CD14-positive monocyte (primary cell): ENCODE results near the gene ZYX. TPM values are rescaled to one million over a fixed set of nuclear protein-coding genes. Genes with fewer than 3 reads are reported as not detected.

Experiments
- DNase-seq, 3 donors: peaks; one replicate each; pipeline ENCODE4 v3.0.0-alpha.2; 2011 to 2022
- H2AFZ ChIP-seq: 2 replicates; pipeline ENCODE4 v1.6.0; 2012; ENCODE audit warnings: mild to moderate bottlenecking, low read depth, low read length, inconsistent platforms; ENCODE audit not compliant: insufficient read depth, poor library complexity, severe bottlenecking
- H3K27ac ChIP-seq, 2 donors: 1 replicate in 1 of 2; 2 replicates in 1 of 2; pipeline ENCODE4 v1.5.1; 2012 to 2013; ENCODE audit warnings: low read length in 2 of 2, control low read depth in 1 of 2, inconsistent platforms in 1 of 2, low read depth in 1 of 2, mild to moderate bottlenecking in 1 of 2
- H3K27me3 ChIP-seq, 2 donors: one replicate each; pipeline versions ENCODE4 v1.6.0 to v1.6.1; 2011 to 2013; ENCODE audit warnings: low read length in 2 of 2; ENCODE audit not compliant: control insufficient read depth in 2 of 2, insufficient read depth in 2 of 2
- H3K36me3 ChIP-seq, 2 donors: replicated peaks in 1 of 2; 1 replicate in 1 of 2; 2 replicates in 1 of 2; pipeline versions ENCODE4 v1.5.1 to v1.6.1; 2012 to 2013; ENCODE audit warnings: low read length in 2 of 2, control low read depth in 1 of 2, inconsistent platforms in 1 of 2, mild to moderate bottlenecking in 1 of 2; ENCODE audit not compliant: insufficient read depth in 2 of 2, control insufficient read depth in 1 of 2
- H3K4me1 ChIP-seq, 2 donors: 1 replicate in 1 of 2; 2 replicates in 1 of 2; pipeline versions ENCODE4 v1.5.1 to v1.6.1; 2012 to 2013; ENCODE audit warnings: low read length in 2 of 2, control low read depth in 1 of 2, inconsistent platforms in 1 of 2, mild to moderate bottlenecking in 1 of 2, moderate library complexity in 1 of 2; ENCODE audit not compliant: insufficient read depth in 2 of 2, control insufficient read depth in 1 of 2
- H3K4me2 ChIP-seq: replicated peaks from 2 replicates; pipeline ENCODE3; 2012; ENCODE audit warnings: low read length, moderate library complexity, mild to moderate bottlenecking; ENCODE audit not compliant: poor library complexity, severe bottlenecking; ENCODE audit errors: extremely low read depth
- H3K4me3 ChIP-seq, 3 experiments: fragments of 200-600 bp in 1 of 3; sonication (generic) in 1 of 3; replicated peaks in 1 of 3; 1 replicate in 2 of 3; 2 replicates in 1 of 3; pipeline ENCODE4 v1.5.1; 2011 to 2013; ENCODE audit warnings: low read length in 3 of 3, mild to moderate bottlenecking in 3 of 3, control low read depth in 2 of 3, low read depth in 2 of 3, inconsistent platforms in 1 of 3, moderate library complexity in 1 of 3
- H3K79me2 ChIP-seq: 2 replicates; pipeline ENCODE4 v1.6.0; 2012; ENCODE audit warnings: mild to moderate bottlenecking, control low read depth, inconsistent platforms, low read length, moderate library complexity; ENCODE audit not compliant: insufficient read depth
- H3K9ac ChIP-seq: 2 replicates; pipeline ENCODE4 v1.6.0; 2017; ENCODE audit warnings: low read length, mild to moderate bottlenecking; ENCODE audit not compliant: insufficient read depth, poor library complexity, severe bottlenecking
- H3K9me3 ChIP-seq, 2 donors: replicated peaks in 1 of 2; 1 replicate in 1 of 2; 2 replicates in 1 of 2; pipeline versions ENCODE4 v1.5.1 to v1.6.1; 2012 to 2013; ENCODE audit warnings: low read length in 2 of 2, control low read depth in 1 of 2; ENCODE audit not compliant: control insufficient read depth in 1 of 2, insufficient read depth in 1 of 2
- H4K20me1 ChIP-seq: 2 replicates; pipeline ENCODE4 v1.6.0; 2012; ENCODE audit warnings: mild to moderate bottlenecking, low read length, control low read depth, moderate library complexity; ENCODE audit not compliant: insufficient read depth
- H3K27ac Mint-ChIP-seq, 7 donors: one replicate each; pipeline ENCODE4 v1.8.0; 2020; ENCODE audit warnings: mild to moderate bottlenecking in 7 of 7, mixed read lengths in 7 of 7, moderate library complexity in 6 of 7, inconsistent platforms in 2 of 7
- H3K27me3 Mint-ChIP-seq, 3 donors: one replicate each; pipeline ENCODE4 v1.8.0; 2021 to 2022; ENCODE audit warnings: low read depth in 3 of 3, mild to moderate bottlenecking in 3 of 3, mixed read lengths in 3 of 3, moderate library complexity in 3 of 3, inconsistent platforms in 1 of 3
- H3K36me3 Mint-ChIP-seq, 2 donors: one replicate each; pipeline ENCODE4 v1.8.0; 2020; ENCODE audit warnings: mixed read lengths in 2 of 2, inconsistent platforms in 1 of 2, mild to moderate bottlenecking in 1 of 2
- H3K4me1 Mint-ChIP-seq: one replicate; pipeline ENCODE4 v1.8.0; 2020; ENCODE audit warnings: mild to moderate bottlenecking, mixed read lengths
- H3K4me3 Mint-ChIP-seq, 2 donors: one replicate each; pipeline ENCODE4 v1.8.0; 2020; ENCODE audit warnings: mild to moderate bottlenecking in 2 of 2, mixed read lengths in 2 of 2, moderate library complexity in 1 of 2
- H3K9me3 Mint-ChIP-seq, 7 donors: one replicate each; pipeline ENCODE4 v1.8.0; 2020 to 2022; ENCODE audit warnings: mixed read lengths in 7 of 7, mild to moderate bottlenecking in 6 of 7, moderate library complexity in 6 of 7, inconsistent platforms in 2 of 7
- WGBS: methylation state at CpG from one replicate; pipeline ENCODE4 v1.1.5; 2013; ENCODE audit warnings: missing lambda C conversion rate; ENCODE audit not compliant: insufficient coverage; 5-methylcytosine and 5-hydroxymethylcytosine counted together
- intact Hi-C, 2 donors: fragments of 100-400 bp; cut with micrococcal nuclease; formaldehyde crosslinking; loops; one replicate each; pipeline versions ENCODE4 v1.15.0 to v1.15.1; 2023
- polyA plus RNA-seq, 3 donors: library from polyadenylated mRNA; depleted of rRNA in 1 of 3; unstranded in 2 of 3; stranded (reverse) in 1 of 3; fragments of 300-500 nt in 2 of 3; fragments of >200 nt in 1 of 3; fragmentation: Illumina TruSeq in 2 of 3; gene quantifications; 1 replicate in 2 of 3; 2 replicates in 1 of 3; pipeline ENCODE4 v1.2.3, GENCODE V29; 2012 to 2021
- TF ChIP-seq, protein P1 (sequence below): fragments of 200-600 bp; IDR thresholded peaks from one replicate; pipeline ENCODE4 v1.8.0; 2022; ENCODE audit warnings: antibody characterized with exemption, mild to moderate bottlenecking

ZYX gene
- polyA plus RNA-seq, 3 donors: 198 to 417 (median 331) TPM

DNA sequence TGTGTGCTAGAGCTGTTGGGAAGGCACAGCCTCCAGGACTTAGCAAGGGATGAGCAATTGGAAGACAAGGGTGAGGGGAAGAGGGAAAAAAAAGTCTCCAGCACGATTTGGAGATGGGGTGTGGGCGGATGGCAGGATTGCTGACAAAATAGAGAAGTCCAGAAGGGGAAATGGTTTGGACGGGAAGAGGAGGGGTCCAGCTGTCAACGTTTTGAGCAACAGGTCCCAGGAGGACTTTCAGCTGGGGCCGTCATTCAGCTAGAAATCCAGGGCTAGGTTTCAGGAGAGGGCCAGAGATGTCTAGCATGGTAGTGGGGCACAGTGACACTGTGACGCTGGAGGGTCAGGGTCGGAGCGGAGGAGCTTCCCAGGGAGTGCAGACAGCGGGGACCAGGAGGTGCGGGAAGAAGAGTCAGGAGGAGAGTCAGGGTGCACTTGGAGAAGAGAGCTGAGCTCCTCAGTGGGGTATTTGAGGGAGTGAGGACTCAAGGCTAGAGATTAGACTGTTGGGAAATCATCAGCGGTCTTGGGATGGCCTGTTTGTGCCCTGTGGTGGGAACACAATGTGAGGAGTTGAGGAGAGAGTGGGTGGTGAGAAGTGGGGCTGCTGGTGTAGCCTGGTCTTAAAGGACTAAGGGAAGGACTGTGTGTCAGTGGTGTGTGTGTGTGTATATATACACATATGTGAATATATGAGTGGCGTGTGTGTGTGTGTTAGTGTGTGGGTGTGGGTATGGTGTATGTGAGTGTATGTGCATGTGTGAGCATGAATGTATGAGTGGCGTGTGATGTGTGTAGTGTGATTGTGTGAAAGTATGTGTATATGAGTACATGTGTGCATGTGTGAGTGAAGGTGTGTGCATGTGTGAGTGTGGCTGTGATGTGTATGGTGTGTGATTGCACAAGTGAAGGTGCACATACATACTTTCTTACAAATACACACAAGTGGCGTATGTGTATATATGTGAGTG, 3.8 kb downstream of the ZYX start:
- DNase-seq: peak; percentile 54 to 76 (median 73)
- Mint-ChIP-seq H3K9me3 (no peaks in the 10 kb centered on the region), H3K4me1 (peaks cover 19% of the 10 kb centered on the region), H3K27me3 (no peaks in the 10 kb centered on the region), H3K36me3 (peaks cover 0 to 32% of the 10 kb centered on the region in 2 donors), H3K4me3 (no peak overlapping the region), H3K27ac (no peak overlapping the region)
- intact Hi-C loops: loop anchor here (5.0 kb wide), 3 partner anchors 32 to 143 kb away; no protein-coding TSS in a partner anchor
- peak overlapping the region; percentile 80 to 99 for H3K27ac ChIP-seq
- 17% methylated on average over 13 of the region's 14 CpGs for WGBS
- H3K36me3 ChIP-seq: peaks cover 44 to 54% of the 10 kb centered on the region in 2 donors
- peak overlapping the region; percentile 97 for H3K4me2 ChIP-seq
- H3K9me3 ChIP-seq: no peaks in the 10 kb centered on the region
- H3K27me3 ChIP-seq: no peaks in the 10 kb centered on the region
- peaks cover 60 to 79% of the 10 kb centered on the region in 2 donors for H3K4me1 ChIP-seq
- TF ChIP-seq, protein P1, sequence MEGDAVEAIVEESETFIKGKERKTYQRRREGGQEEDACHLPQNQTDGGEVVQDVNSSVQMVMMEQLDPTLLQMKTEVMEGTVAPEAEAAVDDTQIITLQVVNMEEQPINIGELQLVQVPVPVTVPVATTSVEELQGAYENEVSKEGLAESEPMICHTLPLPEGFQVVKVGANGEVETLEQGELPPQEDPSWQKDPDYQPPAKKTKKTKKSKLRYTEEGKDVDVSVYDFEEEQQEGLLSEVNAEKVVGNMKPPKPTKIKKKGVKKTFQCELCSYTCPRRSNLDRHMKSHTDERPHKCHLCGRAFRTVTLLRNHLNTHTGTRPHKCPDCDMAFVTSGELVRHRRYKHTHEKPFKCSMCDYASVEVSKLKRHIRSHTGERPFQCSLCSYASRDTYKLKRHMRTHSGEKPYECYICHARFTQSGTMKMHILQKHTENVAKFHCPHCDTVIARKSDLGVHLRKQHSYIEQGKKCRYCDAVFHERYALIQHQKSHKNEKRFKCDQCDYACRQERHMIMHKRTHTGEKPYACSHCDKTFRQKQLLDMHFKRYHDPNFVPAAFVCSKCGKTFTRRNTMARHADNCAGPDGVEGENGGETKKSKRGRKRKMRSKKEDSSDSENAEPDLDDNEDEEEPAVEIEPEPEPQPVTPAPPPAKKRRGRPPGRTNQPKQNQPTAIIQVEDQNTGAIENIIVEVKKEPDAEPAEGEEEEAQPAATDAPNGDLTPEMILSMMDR: no peak
- H3K9ac ChIP-seq: peak overlapping the region; percentile 100
- no peak overlapping the region for H2AFZ ChIP-seq
- peaks cover 87% of the 10 kb centered on the region for H4K20me1 ChIP-seq
- H3K79me2 ChIP-seq: peaks cover 100% of the 10 kb centered on the region
- H3K4me3 ChIP-seq: peak overlapping the region; percentile 81 to 99 (median 98)

DNA sequence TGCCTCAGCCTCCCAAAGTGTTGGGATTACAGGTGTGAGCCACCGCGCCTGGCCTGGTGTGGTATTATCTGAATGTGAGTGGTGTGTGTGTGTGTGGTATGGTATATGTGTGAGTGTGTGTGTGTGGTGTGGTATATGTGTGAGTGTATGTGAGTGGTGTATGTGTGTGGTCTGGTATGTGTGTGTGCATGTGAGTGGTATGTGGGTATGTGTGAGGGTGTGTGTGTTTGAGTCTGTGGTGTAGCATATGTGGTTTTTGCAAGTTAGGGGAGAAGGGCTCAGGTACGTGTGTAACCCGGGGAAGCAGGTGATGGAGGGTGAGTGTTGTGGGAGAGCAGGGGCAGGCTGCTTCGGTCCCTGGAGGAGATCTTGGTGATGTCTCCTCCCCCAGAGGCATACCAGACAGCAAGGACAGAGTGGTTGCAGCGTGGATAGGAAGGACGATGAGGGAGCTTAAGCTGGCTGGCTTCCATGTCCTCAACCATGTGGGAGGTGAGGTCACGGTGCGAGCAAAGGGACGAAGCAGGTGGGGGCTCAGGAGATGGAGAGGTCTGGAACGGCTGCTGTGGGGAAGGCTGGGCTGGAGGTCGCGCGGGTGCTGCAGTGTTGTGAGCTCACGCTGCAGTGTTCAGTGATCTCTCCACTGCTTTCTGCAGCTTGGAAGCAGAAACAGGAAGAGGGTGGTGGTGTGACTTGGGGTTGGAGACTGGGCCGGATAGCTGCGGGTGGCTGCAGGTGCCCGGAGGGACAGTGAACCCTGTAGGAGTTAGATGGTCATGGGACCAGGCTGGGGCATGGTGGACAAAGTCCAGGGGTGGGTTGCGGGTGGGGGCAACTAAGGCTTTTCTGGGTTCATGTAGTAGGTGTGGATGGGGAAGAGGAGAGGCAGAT, 5.0 kb downstream of the ZYX start:
- H3K9ac ChIP-seq: peak overlapping the region; percentile 20
- Mint-ChIP-seq H3K27ac (no peak overlapping the region), H3K36me3 (peaks cover 0 to 43% of the 10 kb centered on the region in 2 donors), H3K4me1 (peaks cover 28% of the 10 kb centered on the region), H3K4me3 (no peak overlapping the region), H3K9me3 (no peaks in the 10 kb centered on the region), H3K27me3 (no peaks in the 10 kb centered on the region)
- H2AFZ ChIP-seq: no peak overlapping the region
- peak overlapping the region; percentile 49 to 99 for H3K27ac ChIP-seq
- H3K4me2 ChIP-seq: peak overlapping the region; percentile 97
- no peaks in the 10 kb centered on the region for H3K27me3 ChIP-seq
- 11% methylated on average over 19 of the region's 19 CpGs for WGBS
- H4K20me1 ChIP-seq: peaks cover 98% of the 10 kb centered on the region
- TF ChIP-seq, protein P1: no peak
- H3K4me3 ChIP-seq: peak overlapping the region; percentile 25 to 99 (median 98)
- peak in 2 of 3 donors; percentile 54 to 60 for DNase-seq
- H3K9me3 ChIP-seq: no peaks in the 10 kb centered on the region
- intact Hi-C loops: no loop called here
- peaks cover 64 to 88% of the 10 kb centered on the region in 2 donors for H3K4me1 ChIP-seq
- peaks cover 56 to 66% of the 10 kb centered on the region in 2 donors for H3K36me3 ChIP-seq
- H3K79me2 ChIP-seq: peaks cover 95% of the 10 kb centered on the region
